Gastroesophageal sphincter (tissue), 3 donors: ENCODE measurements around the gene RARRES2.

Source experiments
- CTCF ChIP-seq, 4 experiments: fragments of 200-600 bp in 2 of 4; fragments of 450-650 bp in 2 of 4; sonication (generic) in 1 of 4; IDR thresholded peaks; one replicate each; pipeline ENCODE4 v1.5.1; 2017 to 2019; ENCODE audit warnings: antibody characterized with exemption in 4 of 4, mild to moderate bottlenecking in 2 of 4, moderate library complexity in 2 of 4
- EP300 ChIP-seq: sonication (generic); formaldehyde crosslinking; IDR thresholded peaks from one replicate; pipeline ENCODE4 v1.6.1; 2017; ENCODE audit warnings: antibody characterized with exemption, mild to moderate bottlenecking
- POLR2A ChIP-seq, 2 donors: fragments of 450-650 bp; IDR thresholded peaks; one replicate each; pipeline ENCODE4 v1.6.1; 2017; ENCODE audit warnings: antibody characterized with exemption in 2 of 2, mild to moderate bottlenecking in 2 of 2, moderate library complexity in 1 of 2
- POLR2AphosphoS5 ChIP-seq: sonication (generic); formaldehyde crosslinking; IDR thresholded peaks from one replicate; pipeline ENCODE4 v1.6.1; 2017; ENCODE audit warnings: antibody characterized with exemption

- TF ChIP-seq POLR2A (IDR thresholded peaks at IDR 0.05) (no peak), CTCF (IDR thresholded peaks at IDR 0.05) (no peak), EP300 (no peak), POLR2AphosphoS5 (no peak)
Observed at GRCh38 chr7:150346922-150347321, 5.5 kb upstream of the RARRES2 start.
